Muscle of leg (tissue), 11 donors: Measurements from ENCODE around the gene NRXN3. TPM values are rescaled to one million over a fixed set of nuclear protein-coding genes. Genes with fewer than 3 reads are reported as not detected.

ENCODE experiments used
- DNase-seq: peaks from one replicate; pipeline ENCODE4 v3.0.0; 2013
- H3K27ac ChIP-seq: one replicate; pipeline ENCODE4 v1.5.1; 2013; ENCODE audit warnings: mild to moderate bottlenecking, low read length, control low read depth
- H3K27me3 ChIP-seq: one replicate; pipeline ENCODE4 v1.6.1; 2013; ENCODE audit warnings: low read length; ENCODE audit not compliant: control insufficient read depth, insufficient read depth
- H3K36me3 ChIP-seq: one replicate; pipeline ENCODE4 v1.6.1; 2013; ENCODE audit warnings: low read length; ENCODE audit not compliant: control insufficient read depth, insufficient read depth
- H3K4me1 ChIP-seq: one replicate; pipeline ENCODE4 v1.6.1; 2013; ENCODE audit warnings: low read length; ENCODE audit not compliant: control insufficient read depth, insufficient read depth
- H3K4me3 ChIP-seq: one replicate; pipeline ENCODE4 v1.5.1; 2013; ENCODE audit warnings: low read length, control low read depth
- H3K9me3 ChIP-seq: replicated peaks from 2 replicates; pipeline ENCODE4 v1.6.1; 2013; ENCODE audit warnings: low read depth, low read length; ENCODE audit not compliant: control insufficient read depth
- WGBS: methylation state at CpG from one replicate; pipeline ENCODE4 v1.1.5; 2013; ENCODE audit warnings: missing lambda C conversion rate; ENCODE audit not compliant: insufficient coverage; 5-methylcytosine and 5-hydroxymethylcytosine counted together
- polyA plus RNA-seq, 8 donors: library from polyadenylated mRNA; unstranded; fragments of 120-200 nt; gene quantifications; one replicate each; pipeline versions ENCODE4 v1.2.1 to v1.2.3, GENCODE V29; 2013; ENCODE audit warnings: inconsistent platforms in 1 of 8, low replicate concordance in 1 of 8; ENCODE audit not compliant: insufficient read length in 8 of 8, insufficient read depth in 1 of 8
- total RNA-seq: library from RNA; stranded (reverse); fragments of 120-200 nt; gene quantifications from one replicate; pipeline ENCODE4 v1.2.4, GENCODE V29; 2013

NRXN3 gene
- total and polyA plus RNA-seq, 9 donors, result 0.49 to 1.9 (median 0.69) TPM

GRCh38 chr14:78443834-78444233, 273.7 kb downstream of the NRXN3 start:
- DNase-seq, result no peak
- Histone ChIP-seq H3K27me3 (no peaks in the 10 kb centered on the region), H3K27ac (no peak overlapping the region), H3K36me3 (no peaks in the 10 kb centered on the region), H3K9me3 (no peaks in the 10 kb centered on the region), H3K4me1 (no peaks in the 10 kb centered on the region), H3K4me3 (no peak overlapping the region)

GRCh38 chr14:78445275-78445674, 275.1 kb downstream of the NRXN3 start:
- H3K4me1 ChIP-seq, result no peaks in the 10 kb centered on the region
- no peak overlapping the region for H3K27ac ChIP-seq
- no peaks in the 10 kb centered on the region for H3K36me3 ChIP-seq
- H3K27me3 ChIP-seq, result no peaks in the 10 kb centered on the region
- no peaks in the 10 kb centered on the region for H3K9me3 ChIP-seq
- 100% methylated on average over 2 of the region's 3 CpGs for WGBS
- H3K4me3 ChIP-seq, result no peak overlapping the region
- DNase-seq, result no peak

- no CpG with 5 or more reads among the region's 3 CpGs for WGBS
- Histone ChIP-seq H3K4me3 (no peak overlapping the region), H3K27ac (no peak overlapping the region), H3K36me3 (no peaks in the 10 kb centered on the region), H3K4me1 (no peaks in the 10 kb centered on the region), H3K9me3 (no peaks in the 10 kb centered on the region), H3K27me3 (no peaks in the 10 kb centered on the region)
- DNase-seq, result peak; percentile 5
These were observed 276.6 kb downstream of the NRXN3 start for GRCh38 chr14:78446807-78447206.

GRCh38 chr14:78448164-78449094, 278.3 kb downstream of the NRXN3 start:
- Histone ChIP-seq H3K27me3 (no peaks in the 10 kb centered on the region), H3K4me1 (no peaks in the 10 kb centered on the region), H3K4me3 (no peak overlapping the region), H3K27ac (no peak overlapping the region), H3K9me3 (no peaks in the 10 kb centered on the region), H3K36me3 (no peaks in the 10 kb centered on the region)
- 44% methylated on average over 10 of the region's 13 CpGs for WGBS
- DNase-seq, result peak; percentile 5

GRCh38 chr14:78450669-78451318, 280.6 kb downstream of the NRXN3 start:
- no peak overlapping the region for H3K27ac ChIP-seq
- H3K9me3 ChIP-seq, result no peaks in the 10 kb centered on the region
- H3K36me3 ChIP-seq, result no peaks in the 10 kb centered on the region
- DNase-seq, result no peak
- no peaks in the 10 kb centered on the region for H3K4me1 ChIP-seq
- H3K4me3 ChIP-seq, result no peak overlapping the region
- no peaks in the 10 kb centered on the region for H3K27me3 ChIP-seq
- no CpG with 5 or more reads among the region's 6 CpGs for WGBS

- H3K27me3 ChIP-seq, result no peaks in the 10 kb centered on the region
- H3K4me1 ChIP-seq, result no peaks in the 10 kb centered on the region
- no peaks in the 10 kb centered on the region for H3K36me3 ChIP-seq
- DNase-seq, result no peak
- no CpG with 5 or more reads among the region's 2 CpGs for WGBS
- no peaks in the 10 kb centered on the region for H3K9me3 ChIP-seq
- H3K27ac ChIP-seq, result no peak overlapping the region
- no peak overlapping the region for H3K4me3 ChIP-seq
These were observed 281.1 kb downstream of the NRXN3 start for GRCh38 chr14:78451319-78451695.

- no peaks in the 10 kb centered on the region for H3K36me3 ChIP-seq
- H3K27ac ChIP-seq, result no peak overlapping the region
- 72% methylated on average over 4 of the region's 6 CpGs for WGBS
- no peaks in the 10 kb centered on the region for H3K9me3 ChIP-seq
- H3K4me3 ChIP-seq, result no peak overlapping the region
- H3K4me1 ChIP-seq, result no peaks in the 10 kb centered on the region
- no peak for DNase-seq
- H3K27me3 ChIP-seq, result no peaks in the 10 kb centered on the region
These were observed 285.8 kb downstream of the NRXN3 start for GRCh38 chr14:78455896-78456435.

- H3K27ac ChIP-seq, result no peak overlapping the region
- no peak for DNase-seq
- H3K4me1 ChIP-seq, result no peaks in the 10 kb centered on the region
- H3K4me3 ChIP-seq, result no peak overlapping the region
- H3K9me3 ChIP-seq, result peaks cover 2% of the 10 kb centered on the region
- no peaks in the 10 kb centered on the region for H3K36me3 ChIP-seq
- no peaks in the 10 kb centered on the region for H3K27me3 ChIP-seq
These were observed 299.8 kb downstream of the NRXN3 start for GRCh38 chr14:78469947-78470346.

- H3K27me3 ChIP-seq, result no peaks in the 10 kb centered on the region
- H3K4me1 ChIP-seq, result no peaks in the 10 kb centered on the region
- DNase-seq, result no peak
- no CpG with 5 or more reads among the region's 5 CpGs for WGBS
- no peaks in the 10 kb centered on the region for H3K36me3 ChIP-seq
- no peak overlapping the region for H3K27ac ChIP-seq
- H3K4me3 ChIP-seq, result no peak overlapping the region
- no peaks in the 10 kb centered on the region for H3K9me3 ChIP-seq
These were observed 309.1 kb downstream of the NRXN3 start for GRCh38 chr14:78479127-78479780.

GRCh38 chr14:78484028-78484427, 313.9 kb downstream of the NRXN3 start:
- Histone ChIP-seq H3K4me3 (no peak overlapping the region), H3K27ac (no peak overlapping the region), H3K4me1 (no peaks in the 10 kb centered on the region), H3K36me3 (no peaks in the 10 kb centered on the region), H3K9me3 (no peaks in the 10 kb centered on the region), H3K27me3 (no peaks in the 10 kb centered on the region)
- WGBS, result no CpG with 5 or more reads among the region's 2 CpGs
- DNase-seq, result no peak
